Gastrocnemius medialis (tissue), 4 donors: ENCODE results near the gene SLC7A14. TPM values are rescaled to one million over a fixed set of nuclear protein-coding genes. Genes with fewer than 3 reads are reported as not detected.

Experiments
- ATAC-seq, 2 donors: fragments of 150-250 bp; one replicate each; pipeline ENCODE4 v1.9.1; 2016
- DNase-seq, 2 donors: peaks; one replicate each; pipeline ENCODE4 v3.0.0-alpha.2; 2019
- H3K27ac ChIP-seq, 4 donors: fragments of 200-600 bp; sonication (generic); 1 replicate in 1 of 4; 2 replicates in 3 of 4; pipeline ENCODE4 v1.5.1; 2016 to 2018; ENCODE audit warnings: mild to moderate bottlenecking in 2 of 4, moderate library complexity in 1 of 4
- H3K27me3 ChIP-seq, 3 donors: fragments of 200-600 bp; sonication (generic) in 2 of 3; 1 replicate in 1 of 3; 2 replicates in 2 of 3; pipeline versions ENCODE4 v1.5.1 to v1.6.0; 2016 to 2019; ENCODE audit warnings: mild to moderate bottlenecking in 1 of 3, moderate library complexity in 1 of 3
- H3K36me3 ChIP-seq, 2 donors: fragments of 200-600 bp; sonication (generic) in 1 of 2; one replicate each; pipeline ENCODE4 v1.5.1; 2017 to 2018
- H3K4me1 ChIP-seq, 2 donors: fragments of 200-600 bp; sonication (generic) in 1 of 2; one replicate each; pipeline ENCODE4 v1.5.1; 2016 to 2017; ENCODE audit warnings: mild to moderate bottlenecking in 2 of 2
- H3K4me3 ChIP-seq, 4 donors: fragments of 200-600 bp; sonication (generic) in 3 of 4; 1 replicate in 1 of 4; 2 replicates in 3 of 4; pipeline ENCODE4 v1.5.1; 2016 to 2019; ENCODE audit warnings: mild to moderate bottlenecking in 2 of 4
- H3K9me3 ChIP-seq, 3 donors: fragments of 200-600 bp; sonication (generic) in 2 of 3; 1 replicate in 1 of 3; 2 replicates in 2 of 3; pipeline ENCODE4 v1.5.1; 2016 to 2019
- CTCF ChIP-seq, 5 experiments: fragments of 450-650 bp in 3 of 5; fragments of 200-600 bp in 2 of 5; sonication (generic) in 2 of 5; IDR thresholded peaks in 4 of 5; conservative IDR thresholded peaks in 1 of 5; 1 replicate in 4 of 5; 2 replicates in 1 of 5; pipeline ENCODE4 v1.5.1; 2016 to 2019; ENCODE audit warnings: antibody characterized with exemption in 5 of 5, mild to moderate bottlenecking in 3 of 5, moderate library complexity in 3 of 5
- POLR2A ChIP-seq, 2 donors: fragments of 450-650 bp; IDR thresholded peaks; one replicate each; pipeline ENCODE4 v1.6.1; 2017; ENCODE audit warnings: antibody characterized with exemption in 2 of 2, mild to moderate bottlenecking in 2 of 2, moderate library complexity in 2 of 2
- in situ Hi-C, 4 donors: fragments of 200-750 bp; cut with MboI; loops; one replicate each; pipeline versions ENCODE4 v1.15.0 to v1.8.0; 2017; ENCODE audit warnings: low sequenced_read_pairs in 4 of 4
- intact Hi-C: fragments of 100-400 bp; cut with DNase I; formaldehyde crosslinking; loops from one replicate; pipeline ENCODE4 v1.15.1; 2023; ENCODE audit warnings: low total_unique reads
- total RNA-seq, 4 donors: library from RNA; depleted of rRNA; stranded (reverse); fragments of >200 nt; gene quantifications; one replicate each; pipeline versions ENCODE4 v1.1.0 to v1.2.3, GENCODE V29; 2016

The SLC7A14 gene
- total RNA-seq, 4 donors from 2014 or later = 0.02 TPM; not detected in 3

- no peak overlapping the region for H3K4me3 ChIP-seq
- ATAC-seq (no peak), DNase-seq (no peak)
- intact Hi-C loops (no loop called here), in situ Hi-C loops (no loop called here)
- no peak overlapping the region for H3K27ac ChIP-seq
- H3K9me3 ChIP-seq = no peaks in the 10 kb centered on the region
- H3K27me3 ChIP-seq = no peaks in the 10 kb centered on the region
- H3K4me1 ChIP-seq = peaks cover 2% of the 10 kb centered on the region in 2 donors
- H3K36me3 ChIP-seq = no peaks in the 10 kb centered on the region
- TF ChIP-seq CTCF (IDR thresholded peaks at IDR 0.05 in 4 of 5, conservative IDR thresholded peaks at IDR 0.05 in 1 of 5) = no peak
- TF ChIP-seq POLR2A (IDR thresholded peaks at IDR 0.05) = no peak
Observed at GRCh38 chr3:170528726-170529125, 57.1 kb downstream of the SLC7A14 start.

GRCh38 chr3:170524073-170524472, 61.8 kb downstream of the SLC7A14 start:
- Histone ChIP-seq H3K4me3 (no peak overlapping the region), H3K9me3 (no peaks in the 10 kb centered on the region), H3K4me1 (peaks cover 0 to 2% of the 10 kb centered on the region in 2 donors), H3K27ac (no peak overlapping the region), H3K36me3 (no peaks in the 10 kb centered on the region), H3K27me3 (no peaks in the 10 kb centered on the region)
- ATAC-seq = no peak
- intact Hi-C loops = no loop called here
- in situ Hi-C loops = no loop called here
- DNase-seq = no peak
- no peak for TF ChIP-seq CTCF (IDR thresholded peaks at IDR 0.05 in 4 of 5, conservative IDR thresholded peaks at IDR 0.05 in 1 of 5)
- TF ChIP-seq POLR2A (IDR thresholded peaks at IDR 0.05) = no peak

GRCh38 chr3:170523248-170523647, 62.6 kb downstream of the SLC7A14 start:
- ATAC-seq (no peak), DNase-seq (no peak)
- Histone ChIP-seq H3K36me3 (no peaks in the 10 kb centered on the region), H3K9me3 (no peaks in the 10 kb centered on the region), H3K4me1 (no peaks in the 10 kb centered on the region), H3K27me3 (no peaks in the 10 kb centered on the region), H3K27ac (no peak overlapping the region), H3K4me3 (no peak overlapping the region)
- intact Hi-C loops (no loop called here), in situ Hi-C loops (no loop called here)
- TF ChIP-seq POLR2A (IDR thresholded peaks at IDR 0.05) (no peak), CTCF (IDR thresholded peaks at IDR 0.05 in 4 of 5, conservative IDR thresholded peaks at IDR 0.05 in 1 of 5) (no peak)

GRCh38 chr3:170522201-170522600, 63.7 kb downstream of the SLC7A14 start:
- Histone ChIP-seq H3K4me3 (no peak overlapping the region), H3K27me3 (no peaks in the 10 kb centered on the region), H3K27ac (no peak overlapping the region), H3K4me1 (no peaks in the 10 kb centered on the region), H3K36me3 (no peaks in the 10 kb centered on the region), H3K9me3 (no peaks in the 10 kb centered on the region)
- ATAC-seq (no peak), DNase-seq (no peak)
- TF ChIP-seq CTCF (IDR thresholded peaks at IDR 0.05 in 4 of 5, conservative IDR thresholded peaks at IDR 0.05 in 1 of 5) (no peak), POLR2A (IDR thresholded peaks at IDR 0.05) (no peak)
- in situ Hi-C loops (no loop called here), intact Hi-C loops (no loop called here)

- Histone ChIP-seq H3K9me3 (no peaks in the 10 kb centered on the region), H3K4me1 (no peaks in the 10 kb centered on the region), H3K4me3 (no peak overlapping the region), H3K36me3 (no peaks in the 10 kb centered on the region), H3K27me3 (no peaks in the 10 kb centered on the region), H3K27ac (no peak overlapping the region)
- intact Hi-C loops (no loop called here), in situ Hi-C loops (no loop called here)
- no peak for DNase-seq
- ATAC-seq = no peak
- TF ChIP-seq CTCF (IDR thresholded peaks at IDR 0.05 in 4 of 5, conservative IDR thresholded peaks at IDR 0.05 in 1 of 5) (no peak), POLR2A (IDR thresholded peaks at IDR 0.05) (no peak)
Observed at GRCh38 chr3:170520996-170521395, 64.9 kb downstream of the SLC7A14 start.
